ENCODE results near the gene ANKRD63. TPM values are rescaled to one million over a fixed set of nuclear protein-coding genes. Genes with fewer than 3 reads are reported as not detected.

Gene ANKRD63
- total RNA-seq, 1 experiment from 2014 or later: 1.2 TPM

DNA sequence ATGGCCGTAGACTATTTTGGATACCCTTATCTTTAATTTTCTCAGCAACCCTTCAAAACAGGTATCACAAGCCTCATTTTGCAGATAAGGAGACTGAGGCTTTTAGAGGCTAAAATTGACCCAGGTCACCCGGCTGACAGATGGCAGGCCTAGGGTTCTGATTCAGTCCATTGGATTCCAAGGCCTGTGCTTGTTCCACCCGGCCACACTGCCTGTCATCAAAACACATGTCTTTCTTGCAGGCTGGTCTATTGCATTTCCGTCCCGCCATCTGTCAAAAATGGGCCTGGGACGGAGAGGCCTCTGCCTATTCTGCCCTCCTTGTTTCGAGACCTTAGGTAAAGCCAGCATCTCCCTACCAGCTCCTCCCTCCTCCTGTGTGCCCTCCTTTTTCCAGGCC lies 48.8 kb upstream of the ANKRD63 start:
- TF ChIP-seq NFE2L1 (CRISPR knock-in tag; IDR thresholded peaks at IDR 0.05) (no peak), ZNF425 (CRISPR knock-in tag; conservative IDR thresholded peaks at IDR 0.05) (no peak), NFYB (CRISPR knock-in tag; conservative IDR thresholded peaks at IDR 0.05; ENCODE audit: low read depth) (no peak), NR1H2 (CRISPR knock-in tag; IDR thresholded peaks at IDR 0.05) (no peak), PRDM15 (CRISPR knock-in tag; IDR thresholded peaks at IDR 0.05) (no peak)
- TF ChIP-seq, protein P1, sequence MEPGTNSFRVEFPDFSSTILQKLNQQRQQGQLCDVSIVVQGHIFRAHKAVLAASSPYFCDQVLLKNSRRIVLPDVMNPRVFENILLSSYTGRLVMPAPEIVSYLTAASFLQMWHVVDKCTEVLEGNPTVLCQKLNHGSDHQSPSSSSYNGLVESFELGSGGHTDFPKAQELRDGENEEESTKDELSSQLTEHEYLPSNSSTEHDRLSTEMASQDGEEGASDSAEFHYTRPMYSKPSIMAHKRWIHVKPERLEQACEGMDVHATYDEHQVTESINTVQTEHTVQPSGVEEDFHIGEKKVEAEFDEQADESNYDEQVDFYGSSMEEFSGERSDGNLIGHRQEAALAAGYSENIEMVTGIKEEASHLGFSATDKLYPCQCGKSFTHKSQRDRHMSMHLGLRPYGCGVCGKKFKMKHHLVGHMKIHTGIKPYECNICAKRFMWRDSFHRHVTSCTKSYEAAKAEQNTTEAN (CRISPR knock-in tag; IDR thresholded peaks at IDR 0.05): no peak
- TF ChIP-seq, protein P2, sequence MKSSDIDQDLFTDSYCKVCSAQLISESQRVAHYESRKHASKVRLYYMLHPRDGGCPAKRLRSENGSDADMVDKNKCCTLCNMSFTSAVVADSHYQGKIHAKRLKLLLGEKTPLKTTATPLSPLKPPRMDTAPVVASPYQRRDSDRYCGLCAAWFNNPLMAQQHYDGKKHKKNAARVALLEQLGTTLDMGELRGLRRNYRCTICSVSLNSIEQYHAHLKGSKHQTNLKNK (CRISPR knock-in tag; IDR thresholded peaks at IDR 0.05): no peak
- H3K4me3 Mint-ChIP-seq: no peak overlapping the region
- CTCF ChIA-PET: interaction anchor here (1.2 to 8.3 kb wide), 7 partner anchors 7 to 58 kb away, joined by 3 to 234 read pairs (median 7); partner anchors contain the start of genes CCDC9B, INAFM2 and PLCB2

DNA sequence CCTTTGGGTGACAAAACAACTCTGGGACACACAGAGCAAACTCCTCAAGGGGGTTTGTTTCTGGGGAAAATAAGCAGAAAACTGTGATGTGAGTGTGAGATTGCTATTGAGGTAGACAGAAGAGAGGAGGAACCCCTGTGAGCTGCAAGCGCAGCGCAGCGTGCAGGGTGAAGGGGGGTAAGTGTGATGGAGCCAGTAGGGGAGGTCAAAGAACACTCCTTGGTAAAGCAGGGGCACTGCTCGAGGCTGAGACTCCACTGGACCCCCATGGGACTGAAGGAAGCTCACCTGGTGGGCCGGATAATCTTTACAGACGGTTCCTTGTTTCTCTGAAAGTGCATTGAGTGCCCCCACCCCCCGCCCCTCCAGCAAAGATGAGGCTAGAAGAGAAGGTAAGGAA lies 48.2 kb upstream of the ANKRD63 start:
- H3K27ac Mint-ChIP-seq: no peak overlapping the region
- CTCF ChIA-PET: interaction anchor here (1.6 to 8.3 kb wide), 5 partner anchors 8 to 91 kb away, joined by 3 to 234 read pairs (median 27); partner anchors contain the start of gene CCDC9B
- H3K36me3 Mint-ChIP-seq: peaks cover 13% of the 10 kb centered on the region; the same call in 1 of the 2 replicates
- H3K4me3 Mint-ChIP-seq: no peak overlapping the region
- POLR2A ChIA-PET: no interaction called here
- H3K27me3 Mint-ChIP-seq (ENCODE audit: low read depth): no peaks in the 10 kb centered on the region
- peaks cover 54% of the 10 kb centered on the region for H3K4me1 Mint-ChIP-seq
- DNase-seq (ENCODE audit: low spot score) (no peak), ATAC-seq (no peak)
- H3K9me3 Mint-ChIP-seq: no peaks in the 10 kb centered on the region
- TF ChIP-seq ZNF416 (CRISPR knock-in tag; IDR thresholded peaks at IDR 0.05) (no peak), AR (CRISPR knock-in tag; IDR thresholded peaks at IDR 0.05) (no peak), NFATC4 (CRISPR knock-in tag; IDR thresholded peaks at IDR 0.05) (no peak), ZNF219 (CRISPR knock-in tag; IDR thresholded peaks at IDR 0.05; ENCODE audit: borderline replicate concordance) (no peak), HMGA2 (CRISPR knock-in tag; IDR thresholded peaks at IDR 0.05) (no peak), ZNF317 (CRISPR knock-in tag; IDR thresholded peaks at IDR 0.05; ENCODE audit: borderline replicate concordance, low read depth) (no peak), ZNF671 (CRISPR knock-in tag; IDR thresholded peaks at IDR 0.05) (no peak)
- TF ChIP-seq, protein P3, sequence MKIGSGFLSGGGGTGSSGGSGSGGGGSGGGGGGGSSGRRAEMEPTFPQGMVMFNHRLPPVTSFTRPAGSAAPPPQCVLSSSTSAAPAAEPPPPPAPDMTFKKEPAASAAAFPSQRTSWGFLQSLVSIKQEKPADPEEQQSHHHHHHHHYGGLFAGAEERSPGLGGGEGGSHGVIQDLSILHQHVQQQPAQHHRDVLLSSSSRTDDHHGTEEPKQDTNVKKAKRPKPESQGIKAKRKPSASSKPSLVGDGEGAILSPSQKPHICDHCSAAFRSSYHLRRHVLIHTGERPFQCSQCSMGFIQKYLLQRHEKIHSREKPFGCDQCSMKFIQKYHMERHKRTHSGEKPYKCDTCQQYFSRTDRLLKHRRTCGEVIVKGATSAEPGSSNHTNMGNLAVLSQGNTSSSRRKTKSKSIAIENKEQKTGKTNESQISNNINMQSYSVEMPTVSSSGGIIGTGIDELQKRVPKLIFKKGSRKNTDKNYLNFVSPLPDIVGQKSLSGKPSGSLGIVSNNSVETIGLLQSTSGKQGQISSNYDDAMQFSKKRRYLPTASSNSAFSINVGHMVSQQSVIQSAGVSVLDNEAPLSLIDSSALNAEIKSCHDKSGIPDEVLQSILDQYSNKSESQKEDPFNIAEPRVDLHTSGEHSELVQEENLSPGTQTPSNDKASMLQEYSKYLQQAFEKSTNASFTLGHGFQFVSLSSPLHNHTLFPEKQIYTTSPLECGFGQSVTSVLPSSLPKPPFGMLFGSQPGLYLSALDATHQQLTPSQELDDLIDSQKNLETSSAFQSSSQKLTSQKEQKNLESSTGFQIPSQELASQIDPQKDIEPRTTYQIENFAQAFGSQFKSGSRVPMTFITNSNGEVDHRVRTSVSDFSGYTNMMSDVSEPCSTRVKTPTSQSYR (CRISPR knock-in tag; IDR thresholded peaks at IDR 0.05): no peak
- TF ChIP-seq, protein P4, sequence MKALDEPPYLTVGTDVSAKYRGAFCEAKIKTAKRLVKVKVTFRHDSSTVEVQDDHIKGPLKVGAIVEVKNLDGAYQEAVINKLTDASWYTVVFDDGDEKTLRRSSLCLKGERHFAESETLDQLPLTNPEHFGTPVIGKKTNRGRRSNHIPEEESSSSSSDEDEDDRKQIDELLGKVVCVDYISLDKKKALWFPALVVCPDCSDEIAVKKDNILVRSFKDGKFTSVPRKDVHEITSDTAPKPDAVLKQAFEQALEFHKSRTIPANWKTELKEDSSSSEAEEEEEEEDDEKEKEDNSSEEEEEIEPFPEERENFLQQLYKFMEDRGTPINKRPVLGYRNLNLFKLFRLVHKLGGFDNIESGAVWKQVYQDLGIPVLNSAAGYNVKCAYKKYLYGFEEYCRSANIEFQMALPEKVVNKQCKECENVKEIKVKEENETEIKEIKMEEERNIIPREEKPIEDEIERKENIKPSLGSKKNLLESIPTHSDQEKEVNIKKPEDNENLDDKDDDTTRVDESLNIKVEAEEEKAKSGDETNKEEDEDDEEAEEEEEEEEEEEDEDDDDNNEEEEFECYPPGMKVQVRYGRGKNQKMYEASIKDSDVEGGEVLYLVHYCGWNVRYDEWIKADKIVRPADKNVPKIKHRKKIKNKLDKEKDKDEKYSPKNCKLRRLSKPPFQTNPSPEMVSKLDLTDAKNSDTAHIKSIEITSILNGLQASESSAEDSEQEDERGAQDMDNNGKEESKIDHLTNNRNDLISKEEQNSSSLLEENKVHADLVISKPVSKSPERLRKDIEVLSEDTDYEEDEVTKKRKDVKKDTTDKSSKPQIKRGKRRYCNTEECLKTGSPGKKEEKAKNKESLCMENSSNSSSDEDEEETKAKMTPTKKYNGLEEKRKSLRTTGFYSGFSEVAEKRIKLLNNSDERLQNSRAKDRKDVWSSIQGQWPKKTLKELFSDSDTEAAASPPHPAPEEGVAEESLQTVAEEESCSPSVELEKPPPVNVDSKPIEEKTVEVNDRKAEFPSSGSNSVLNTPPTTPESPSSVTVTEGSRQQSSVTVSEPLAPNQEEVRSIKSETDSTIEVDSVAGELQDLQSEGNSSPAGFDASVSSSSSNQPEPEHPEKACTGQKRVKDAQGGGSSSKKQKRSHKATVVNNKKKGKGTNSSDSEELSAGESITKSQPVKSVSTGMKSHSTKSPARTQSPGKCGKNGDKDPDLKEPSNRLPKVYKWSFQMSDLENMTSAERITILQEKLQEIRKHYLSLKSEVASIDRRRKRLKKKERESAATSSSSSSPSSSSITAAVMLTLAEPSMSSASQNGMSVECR (CRISPR knock-in tag; IDR thresholded peaks at IDR 0.05; ENCODE audit: borderline replicate concordance): no peak

More for the DNA sequence above, 48.8 kb upstream of the ANKRD63 start:
- H3K36me3 Mint-ChIP-seq: peaks cover 12% of the 10 kb centered on the region; the same call in 1 of the 2 replicates
- no peak overlapping the region for H3K27ac Mint-ChIP-seq
- POLR2A ChIA-PET: no interaction called here
- no peak for DNase-seq (ENCODE audit: low spot score)
- no peaks in the 10 kb centered on the region for H3K27me3 Mint-ChIP-seq (ENCODE audit: low read depth)
- no peak for ATAC-seq
- H3K9me3 Mint-ChIP-seq: no peaks in the 10 kb centered on the region
- peaks cover 50% of the 10 kb centered on the region for H3K4me1 Mint-ChIP-seq
